Measurements from ENCODE around the gene HAS3. TPM values are rescaled to one million over a fixed set of nuclear protein-coding genes. Genes with fewer than 3 reads are reported as not detected.
"Not testable (repeated sequence)": the region's sequence is repeated elsewhere in the genome, so short reads cannot be mapped to it uniquely, and the experiment has no call there.

The HAS3 gene
- total RNA-seq, 4 donors from 2014 or later, result 0.42 to 7.1 (median 2.1) TPM

DNA sequence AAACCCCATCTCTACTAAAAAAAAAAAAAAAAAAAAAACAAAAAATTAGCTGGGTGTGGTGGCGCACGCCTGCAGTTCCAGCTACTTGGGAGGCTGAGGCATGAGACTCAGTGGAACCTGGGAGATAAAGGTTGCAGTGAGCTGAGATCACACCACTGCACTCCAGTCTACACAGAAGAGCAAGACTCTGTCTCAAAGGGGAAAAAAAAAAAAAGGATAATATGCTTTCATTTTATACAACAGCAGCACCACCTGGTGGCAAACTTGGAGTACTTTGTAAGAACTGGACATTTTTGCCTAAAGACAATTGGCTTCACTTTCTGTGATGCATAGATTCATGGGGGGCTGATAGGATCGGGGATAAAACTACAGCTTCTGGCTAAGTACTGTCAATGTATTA lies 18.5 kb downstream of the HAS3 start:
- H3K4me1 ChIP-seq, result peaks cover 0 to 22% (median 0%) of the 10 kb centered on the region in 4 donors
- peaks cover 0 to 53% (median 11%) of the 10 kb centered on the region in 3 donors for H3K36me3 ChIP-seq
- no peaks in the 10 kb centered on the region for H3K9me3 ChIP-seq
- no peak overlapping the region for H3K4me3 ChIP-seq
- WGBS, 2 donors, result 81 to 84% methylated on average over 3 of the region's 3 CpGs
- TF ChIP-seq POLR2A (IDR thresholded peaks at IDR 0.05), result no peak
- TF ChIP-seq, protein P1, sequence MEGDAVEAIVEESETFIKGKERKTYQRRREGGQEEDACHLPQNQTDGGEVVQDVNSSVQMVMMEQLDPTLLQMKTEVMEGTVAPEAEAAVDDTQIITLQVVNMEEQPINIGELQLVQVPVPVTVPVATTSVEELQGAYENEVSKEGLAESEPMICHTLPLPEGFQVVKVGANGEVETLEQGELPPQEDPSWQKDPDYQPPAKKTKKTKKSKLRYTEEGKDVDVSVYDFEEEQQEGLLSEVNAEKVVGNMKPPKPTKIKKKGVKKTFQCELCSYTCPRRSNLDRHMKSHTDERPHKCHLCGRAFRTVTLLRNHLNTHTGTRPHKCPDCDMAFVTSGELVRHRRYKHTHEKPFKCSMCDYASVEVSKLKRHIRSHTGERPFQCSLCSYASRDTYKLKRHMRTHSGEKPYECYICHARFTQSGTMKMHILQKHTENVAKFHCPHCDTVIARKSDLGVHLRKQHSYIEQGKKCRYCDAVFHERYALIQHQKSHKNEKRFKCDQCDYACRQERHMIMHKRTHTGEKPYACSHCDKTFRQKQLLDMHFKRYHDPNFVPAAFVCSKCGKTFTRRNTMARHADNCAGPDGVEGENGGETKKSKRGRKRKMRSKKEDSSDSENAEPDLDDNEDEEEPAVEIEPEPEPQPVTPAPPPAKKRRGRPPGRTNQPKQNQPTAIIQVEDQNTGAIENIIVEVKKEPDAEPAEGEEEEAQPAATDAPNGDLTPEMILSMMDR (IDR thresholded peaks at IDR 0.05), result peak; percentile 40 to 69 (median 58)
- H3K27ac ChIP-seq, result no peak overlapping the region
- no peaks in the 10 kb centered on the region for H3K27me3 ChIP-seq
- peak in 1 of 2 donors; percentile 30 for DNase-seq (ENCODE audit: low spot score in 2 of 2)

DNA sequence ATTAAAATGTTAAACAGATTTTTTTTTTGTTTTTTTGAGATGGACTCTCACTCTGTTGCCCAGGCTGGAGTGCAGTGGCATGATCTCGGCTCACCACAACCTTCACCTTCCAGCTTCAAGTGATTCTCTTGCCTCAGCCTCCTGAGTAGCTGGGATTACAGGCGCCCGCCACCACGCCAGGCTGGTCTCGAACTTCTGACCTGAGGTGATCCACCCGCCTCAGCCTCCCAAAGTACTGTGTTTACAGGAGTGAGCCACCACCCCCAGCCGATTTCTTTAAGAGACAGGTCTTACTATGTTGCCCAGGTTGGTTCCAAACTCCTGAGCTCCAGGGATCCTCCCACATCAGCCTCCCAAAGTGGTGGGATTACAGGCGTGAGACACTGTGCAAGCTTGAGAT lies 19.0 kb downstream of the HAS3 start:
- H3K27me3 ChIP-seq; DNase-seq (ENCODE audit: low spot score in 2 of 2); H3K9me3 ChIP-seq; H3K4me3 ChIP-seq; H3K27ac ChIP-seq: not testable (repeated sequence)
- H3K4me1 ChIP-seq, result peaks cover 0 to 18% (median 0%) of the 10 kb centered on the region in 4 donors
- WGBS, 2 donors, result 90 to 91% methylated on average over 8 of the region's 8 CpGs
- H3K36me3 ChIP-seq, result peaks cover 0 to 53% (median 8%) of the 10 kb centered on the region in 3 donors

DNA sequence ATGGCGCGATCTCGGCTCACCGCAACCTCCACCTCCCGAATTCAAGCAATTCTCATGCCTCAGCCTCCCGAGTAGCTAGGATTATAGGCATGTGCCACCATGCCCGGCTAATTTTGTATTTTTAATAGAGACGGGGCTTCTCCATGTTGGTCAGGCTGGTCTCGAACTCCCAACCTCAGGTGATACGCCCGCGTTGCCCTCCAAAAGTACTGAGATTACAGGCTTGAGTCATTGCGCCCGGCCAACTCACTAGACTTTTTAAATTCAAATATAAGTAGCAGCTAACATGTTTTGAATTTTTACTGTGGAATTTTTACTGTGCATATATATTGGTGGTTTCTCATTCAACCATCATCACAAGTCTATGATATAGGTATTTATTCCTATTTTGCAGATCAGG lies 19.5 kb downstream of the HAS3 start:
- Histone ChIP-seq H3K36me3 (peaks cover 0 to 49% (median 3%) of the 10 kb centered on the region in 3 donors), H3K4me1 (peaks cover 0 to 21% (median 0%) of the 10 kb centered on the region in 4 donors)
- H3K9me3 ChIP-seq; H3K4me3 ChIP-seq; DNase-seq (ENCODE audit: low spot score in 2 of 2); H3K27ac ChIP-seq; H3K27me3 ChIP-seq: not testable (repeated sequence)
- WGBS, 2 donors, result 94 to 96% methylated on average over 14 of the region's 14 CpGs

DNA sequence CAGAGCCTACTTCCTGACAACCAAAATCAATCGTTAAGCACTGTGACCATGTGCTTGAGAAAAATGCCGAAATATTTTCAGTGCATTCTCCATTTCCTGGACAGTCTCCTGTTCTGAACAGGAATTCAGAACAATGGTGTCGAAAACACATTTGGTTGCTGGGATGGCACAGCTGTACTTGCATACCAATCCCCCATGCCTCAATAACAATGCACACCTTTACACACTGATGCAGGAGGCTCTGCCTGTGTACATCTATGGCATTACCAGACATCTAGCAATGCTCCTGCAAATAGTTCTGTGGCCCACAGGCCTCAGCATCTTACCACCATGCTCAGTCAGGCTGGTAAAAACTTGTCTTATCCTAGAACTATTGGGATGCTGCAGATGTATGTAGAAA lies 20.8 kb downstream of the HAS3 start:
- peaks cover 0 to 34% (median 0%) of the 10 kb centered on the region in 4 donors for H3K4me1 ChIP-seq
- WGBS, 2 donors, result 84 to 85% methylated on average over 3 of the region's 3 CpGs
- TF ChIP-seq EP300 (IDR thresholded peaks at IDR 0.05), result no peak
- TF ChIP-seq, protein P1 (IDR thresholded peaks at IDR 0.05), result no peak
- TF ChIP-seq POLR2A (IDR thresholded peaks at IDR 0.05), result no peak
- H3K9me3 ChIP-seq, result no peaks in the 10 kb centered on the region
- H3K27ac ChIP-seq, result no peak overlapping the region
- no peaks in the 10 kb centered on the region for H3K27me3 ChIP-seq
- no peak overlapping the region for H3K4me3 ChIP-seq
- peaks cover 0 to 36% (median 0%) of the 10 kb centered on the region in 3 donors for H3K36me3 ChIP-seq
- no peak for DNase-seq (ENCODE audit: low spot score in 2 of 2)

DNA sequence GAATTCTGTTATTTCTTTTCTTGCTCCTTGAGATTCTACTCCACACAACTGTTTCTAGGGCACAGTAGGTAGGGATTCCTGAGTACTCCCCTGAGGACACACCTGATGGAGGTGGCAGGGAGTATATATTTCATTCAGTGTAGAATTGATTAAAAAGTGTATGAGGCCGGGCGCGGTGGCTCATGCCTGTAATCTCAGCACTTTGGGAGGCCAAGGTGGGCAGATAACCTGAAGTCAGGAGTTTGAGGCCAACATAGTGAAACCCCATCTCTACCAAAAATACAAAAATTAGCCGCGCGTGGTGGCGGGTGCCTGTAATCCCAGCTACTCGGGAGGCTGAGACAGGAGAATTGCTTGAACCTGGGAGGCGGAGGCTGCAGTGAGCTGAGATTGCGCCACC lies 21.3 kb downstream of the HAS3 start:
- H3K27me3 ChIP-seq; H3K27ac ChIP-seq; H3K4me3 ChIP-seq; H3K9me3 ChIP-seq; DNase-seq (ENCODE audit: low spot score in 2 of 2): not testable (repeated sequence)
- 93 to 97% methylated on average over 10 of the region's 10 CpGs for WGBS, 2 donors
- H3K4me1 ChIP-seq, result peaks cover 0 to 38% (median 0%) of the 10 kb centered on the region in 4 donors
- H3K36me3 ChIP-seq, result peaks cover 0 to 32% (median 0%) of the 10 kb centered on the region in 3 donors

DNA sequence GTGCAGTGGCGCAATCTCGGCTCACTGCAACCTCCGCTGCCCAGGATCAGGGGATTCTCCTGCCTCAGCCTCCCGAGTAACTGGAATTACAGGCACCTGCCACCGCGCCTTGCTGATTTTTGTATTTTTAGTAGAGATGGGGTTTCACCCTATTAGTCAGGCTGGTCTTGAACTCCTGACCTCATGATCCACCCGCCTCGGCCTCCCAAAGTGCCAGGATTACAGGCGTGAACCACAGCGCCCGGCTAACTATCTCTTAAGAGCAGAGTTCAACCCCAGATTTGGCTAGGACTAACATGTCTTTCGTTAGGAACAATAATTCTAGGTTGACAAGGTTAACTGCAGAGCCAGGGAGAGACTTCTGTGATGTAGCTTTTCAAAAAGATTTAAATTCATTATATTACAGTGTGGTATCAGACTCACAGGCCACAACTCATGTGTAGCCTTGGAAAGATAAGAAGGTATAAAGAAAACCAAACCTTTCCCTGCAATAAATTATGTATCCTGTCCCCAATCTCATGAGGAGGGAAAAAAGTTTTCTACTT lies 22.6 kb downstream of the HAS3 start:
- TF ChIP-seq EP300 (IDR thresholded peaks at IDR 0.05) (no peak), POLR2A (IDR thresholded peaks at IDR 0.05) (no peak)
- TF ChIP-seq, protein P1 (IDR thresholded peaks at IDR 0.05), result no peak
- WGBS, 2 donors, result 93% methylated on average over 12 of the region's 12 CpGs
- Histone ChIP-seq H3K36me3 (peaks cover 0 to 21% (median 0%) of the 10 kb centered on the region in 3 donors), H3K4me1 (peaks cover 0 to 37% (median under 1%) of the 10 kb centered on the region in 4 donors), H3K27me3 (no peaks in the 10 kb centered on the region), H3K9me3 (no peaks in the 10 kb centered on the region), H3K27ac (no peak overlapping the region), H3K4me3 (no peak overlapping the region)
- DNase-seq (ENCODE audit: low spot score in 2 of 2), result no peak

DNA sequence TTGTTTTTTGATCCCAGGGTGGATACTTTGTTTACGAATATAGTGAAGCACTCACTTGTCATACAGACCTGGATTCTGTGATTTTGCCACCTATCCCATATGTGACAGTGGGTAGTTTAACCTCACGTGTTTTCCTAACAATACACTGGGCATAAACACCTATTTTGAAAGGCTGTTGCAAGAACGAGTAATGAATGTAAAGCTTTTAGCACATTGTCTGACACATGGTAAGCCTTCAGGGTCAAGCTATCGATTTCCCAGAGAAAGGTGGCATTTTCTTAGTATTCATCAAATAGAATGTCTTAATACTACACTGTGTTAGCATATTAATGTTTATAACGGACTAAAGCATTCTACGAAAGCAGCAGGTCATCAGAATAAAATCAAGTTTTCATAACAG lies 25.0 kb downstream of the HAS3 start:
- no peak for TF ChIP-seq EP300 (IDR thresholded peaks at IDR 0.05)
- no peak for DNase-seq (ENCODE audit: low spot score in 2 of 2)
- H3K36me3 ChIP-seq, result peaks cover 0 to 24% (median 0%) of the 10 kb centered on the region in 3 donors
- H3K4me1 ChIP-seq, result peaks cover 0 to 49% (median 11%) of the 10 kb centered on the region in 4 donors
- no peaks in the 10 kb centered on the region for H3K9me3 ChIP-seq
- no peak overlapping the region for H3K4me3 ChIP-seq
- 53 to 56% methylated on average over 6 of the region's 6 CpGs for WGBS, 2 donors
- peak overlapping the region in 1 of 4 donors; percentile 10 for H3K27ac ChIP-seq
- H3K27me3 ChIP-seq, result no peaks in the 10 kb centered on the region
